SK-N-SH treated with all-trans-retinoic acid at 6 μM for 48 hours (cell line): ENCODE data around the gene INMT.

ENCODE experiments used
- ATAC-seq: fragments of 200-7000 bp; cut with Tn5 transposase; 3 replicates; pipeline ENCODE4 v1.9.1; 2020; ENCODE audit warnings: mild to moderate bottlenecking, moderate library complexity
- ARNTL ChIP-seq: fragments of 450-650 bp; formaldehyde crosslinking; IDR thresholded peaks from 2 replicates; pipeline ENCODE4 v1.5.0; 2020; ENCODE audit warnings: low read depth, mild to moderate bottlenecking, moderate library complexity, borderline replicate concordance
- BACH2 ChIP-seq: fragments of 250-450 bp; sonication (Bioruptor Pico); IDR thresholded peaks from 2 replicates; pipeline ENCODE4 v1.9.0; 2021; ENCODE audit warnings: mild to moderate bottlenecking, borderline replicate concordance
- CSDC2 ChIP-seq: fragments of 250-450 bp; sonication (Bioruptor Pico); IDR thresholded peaks from 2 replicates; pipeline ENCODE4 v1.5.0; 2020; ENCODE audit warnings: mild to moderate bottlenecking, moderate library complexity
- GLIS3 ChIP-seq: fragments of 250-450 bp; sonication (Bioruptor Pico); IDR thresholded peaks from 2 replicates; pipeline ENCODE4 v1.5.0; 2020; ENCODE audit warnings: mild to moderate bottlenecking, moderate library complexity
- ISL1 ChIP-seq: fragments of 250-450 bp; sonication (Bioruptor Pico); IDR thresholded peaks from 2 replicates; pipeline ENCODE4 v2.1.2; 2022; ENCODE audit warnings: mild to moderate bottlenecking, moderate library complexity
- OSR1 ChIP-seq: fragments of 250-450 bp; sonication (Bioruptor Pico); IDR thresholded peaks from 2 replicates; pipeline ENCODE4 v1.8.0; 2022; ENCODE audit warnings: moderate library complexity, mild to moderate bottlenecking, inconsistent platforms
- POU6F1 ChIP-seq: fragments of 250-450 bp; sonication (Bioruptor Pico); IDR thresholded peaks from 2 replicates; pipeline ENCODE4 v1.8.0; 2021; ENCODE audit warnings: low read depth, mild to moderate bottlenecking, moderate library complexity, borderline replicate concordance
- PPARA ChIP-seq: fragments of 250-450 bp; sonication (Bioruptor Pico); IDR thresholded peaks from 2 replicates; pipeline ENCODE4 v1.5.0; 2020; ENCODE audit warnings: mild to moderate bottlenecking, borderline replicate concordance
- RARB ChIP-seq: fragments of 250-450 bp; sonication (Bioruptor Pico); IDR thresholded peaks from 2 replicates; pipeline ENCODE4 v1.8.0; 2021; ENCODE audit warnings: mild to moderate bottlenecking, moderate library complexity
- SNAI2 ChIP-seq: fragments of 250-450 bp; sonication (Bioruptor Pico); IDR thresholded peaks from 2 replicates; pipeline ENCODE4 v1.5.0; 2020; ENCODE audit warnings: mild to moderate bottlenecking, moderate library complexity
- TCF4 ChIP-seq: fragments of 250-450 bp; sonication (Bioruptor Pico); IDR thresholded peaks from 2 replicates; pipeline ENCODE4 v1.8.0; 2021; ENCODE audit warnings: mild to moderate bottlenecking, moderate library complexity, borderline replicate concordance
- ZFP30 ChIP-seq: fragments of 450-650 bp; formaldehyde crosslinking; IDR thresholded peaks from 2 replicates; pipeline ENCODE4 v1.5.0; 2022; ENCODE audit warnings: mild to moderate bottlenecking, moderate library complexity
- ZNF70 ChIP-seq: fragments of 450-650 bp; formaldehyde crosslinking; IDR thresholded peaks from 2 replicates; pipeline ENCODE4 v1.5.0; 2020; ENCODE audit warnings: mild to moderate bottlenecking, moderate library complexity
- ZNF8 ChIP-seq: fragments of 450-650 bp; formaldehyde crosslinking; IDR thresholded peaks from 2 replicates; pipeline ENCODE4 v1.5.0; 2020; ENCODE audit warnings: mild to moderate bottlenecking, moderate library complexity
- TF ChIP-seq, protein P1 (sequence below): fragments of 250-450 bp; sonication (Bioruptor Pico); IDR thresholded peaks from 2 replicates; pipeline ENCODE4 v1.5.1; 2020; ENCODE audit warnings: low read depth, mild to moderate bottlenecking, moderate library complexity
- TF ChIP-seq, protein P2 (sequence below): fragments of 250-450 bp; sonication (Bioruptor Pico); IDR thresholded peaks from 2 replicates; pipeline ENCODE4 v1.5.1; 2021; ENCODE audit warnings: mild to moderate bottlenecking, moderate library complexity
- TF ChIP-seq, protein P3 (sequence below): fragments of 250-450 bp; sonication (Bioruptor Pico); IDR thresholded peaks from 2 replicates; pipeline ENCODE4 v1.5.0; 2020; ENCODE audit warnings: mild to moderate bottlenecking, moderate library complexity

The INMT gene

DNA sequence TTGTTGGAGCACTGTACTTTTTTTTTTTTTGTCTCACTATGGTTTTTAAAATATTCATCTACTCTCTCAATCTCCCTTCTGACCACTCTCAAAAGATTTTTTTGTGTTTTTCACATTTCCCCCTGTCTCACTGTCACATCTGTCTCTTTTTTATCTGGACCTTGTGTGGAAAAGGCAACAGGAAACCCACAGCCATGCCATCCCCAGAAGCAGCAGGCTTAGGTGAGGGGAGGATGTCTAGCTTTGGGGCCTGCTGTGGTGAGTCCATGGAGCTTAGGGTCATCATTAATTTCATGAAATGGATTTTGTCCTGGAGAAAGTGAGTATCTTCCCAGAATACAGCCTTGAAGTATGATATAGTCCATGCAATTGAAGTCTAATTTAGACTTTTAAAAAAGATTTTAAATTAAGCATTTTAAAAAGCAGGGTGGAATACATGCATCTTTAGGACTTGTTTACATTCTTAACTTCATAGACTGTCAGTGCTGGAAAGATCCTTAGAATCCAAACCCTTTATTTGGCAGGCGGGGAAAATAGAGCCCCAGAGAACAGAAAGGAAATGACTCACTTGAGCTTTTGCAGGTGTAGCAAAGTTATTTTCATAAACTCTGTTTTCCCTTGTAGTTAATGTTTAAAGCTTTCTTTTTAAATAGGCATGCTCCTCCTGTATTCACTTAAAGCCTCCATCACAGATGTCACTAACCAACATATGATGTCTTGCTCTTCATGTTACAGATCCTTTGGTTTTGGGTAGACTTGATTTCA lies 44.4 kb downstream of the INMT start (continued):
- TF ChIP-seq, protein P1, sequence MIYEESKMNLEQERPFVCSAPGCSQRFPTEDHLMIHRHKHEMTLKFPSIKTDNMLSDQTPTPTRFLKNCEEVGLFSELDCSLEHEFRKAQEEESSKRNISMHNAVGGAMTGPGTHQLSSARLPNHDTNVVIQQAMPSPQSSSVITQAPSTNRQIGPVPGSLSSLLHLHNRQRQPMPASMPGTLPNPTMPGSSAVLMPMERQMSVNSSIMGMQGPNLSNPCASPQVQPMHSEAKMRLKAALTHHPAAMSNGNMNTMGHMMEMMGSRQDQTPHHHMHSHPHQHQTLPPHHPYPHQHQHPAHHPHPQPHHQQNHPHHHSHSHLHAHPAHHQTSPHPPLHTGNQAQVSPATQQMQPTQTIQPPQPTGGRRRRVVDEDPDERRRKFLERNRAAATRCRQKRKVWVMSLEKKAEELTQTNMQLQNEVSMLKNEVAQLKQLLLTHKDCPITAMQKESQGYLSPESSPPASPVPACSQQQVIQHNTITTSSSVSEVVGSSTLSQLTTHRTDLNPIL (CRISPR knock-in tag), result no peak
- TF ChIP-seq POU6F1 (CRISPR knock-in tag) (no peak), ZNF8 (no peak)

DNA sequence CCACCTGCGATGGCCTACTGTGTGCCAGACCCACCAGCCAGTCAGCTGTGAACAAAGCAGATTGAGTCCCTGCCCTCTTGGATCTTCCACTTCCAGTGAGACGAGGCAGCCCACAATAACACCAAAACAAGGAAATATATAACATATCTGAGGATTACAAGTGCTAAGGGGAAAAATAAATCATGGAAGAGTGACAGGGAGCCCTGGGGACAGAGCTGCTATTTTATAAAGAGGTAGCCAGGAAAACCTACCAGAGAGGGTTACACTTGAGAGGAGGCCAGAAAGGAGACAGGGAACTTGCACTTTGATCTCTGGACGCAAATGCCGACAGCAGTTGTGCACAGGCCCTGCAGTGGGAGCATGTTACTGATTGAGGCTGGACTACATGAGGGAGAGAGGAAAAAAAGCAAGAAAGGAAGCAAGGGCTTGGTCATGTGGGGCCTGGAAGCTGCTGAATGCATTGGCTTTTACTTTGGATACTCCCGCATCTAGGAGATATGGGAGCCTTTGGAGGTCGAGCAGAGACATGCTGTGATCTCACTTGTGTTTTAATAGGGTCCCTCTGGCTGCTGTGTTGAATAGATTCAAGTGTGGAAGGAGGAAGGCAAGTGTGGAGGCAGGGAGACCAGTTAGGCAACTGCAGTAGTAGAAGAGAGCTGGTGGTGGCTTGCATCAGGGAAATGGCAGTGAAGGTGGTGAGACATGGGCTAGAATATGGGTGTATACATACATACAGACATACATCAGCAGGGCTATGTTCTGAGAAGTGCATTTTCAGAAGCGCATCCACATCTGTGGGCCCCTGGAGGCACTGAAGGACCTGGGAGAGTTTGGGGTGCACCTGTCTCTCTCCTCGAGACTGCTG lies 45.5 kb downstream of the INMT start:
- TF ChIP-seq RARB (CRISPR knock-in tag) (no peak), BACH2 (no peak)
- no peak for ATAC-seq

GRCh38 chr7:30799206-30799975 lies 47.5 kb downstream of the INMT start:
- peak; percentile 6; the same call in 2 of the 3 replicates for ATAC-seq
- TF ChIP-seq, protein P2, sequence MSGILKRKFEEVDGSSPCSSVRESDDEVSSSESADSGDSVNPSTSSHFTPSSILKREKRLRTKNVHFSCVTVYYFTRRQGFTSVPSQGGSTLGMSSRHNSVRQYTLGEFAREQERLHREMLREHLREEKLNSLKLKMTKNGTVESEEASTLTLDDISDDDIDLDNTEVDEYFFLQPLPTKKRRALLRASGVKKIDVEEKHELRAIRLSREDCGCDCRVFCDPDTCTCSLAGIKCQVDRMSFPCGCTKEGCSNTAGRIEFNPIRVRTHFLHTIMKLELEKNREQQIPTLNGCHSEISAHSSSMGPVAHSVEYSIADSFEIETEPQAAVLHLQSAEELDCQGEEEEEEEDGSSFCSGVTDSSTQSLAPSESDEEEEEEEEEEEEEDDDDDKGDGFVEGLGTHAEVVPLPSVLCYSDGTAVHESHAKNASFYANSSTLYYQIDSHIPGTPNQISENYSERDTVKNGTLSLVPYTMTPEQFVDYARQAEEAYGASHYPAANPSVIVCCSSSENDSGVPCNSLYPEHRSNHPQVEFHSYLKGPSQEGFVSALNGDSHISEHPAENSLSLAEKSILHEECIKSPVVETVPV (CRISPR knock-in tag), result no peak
- TF ChIP-seq, protein P3, sequence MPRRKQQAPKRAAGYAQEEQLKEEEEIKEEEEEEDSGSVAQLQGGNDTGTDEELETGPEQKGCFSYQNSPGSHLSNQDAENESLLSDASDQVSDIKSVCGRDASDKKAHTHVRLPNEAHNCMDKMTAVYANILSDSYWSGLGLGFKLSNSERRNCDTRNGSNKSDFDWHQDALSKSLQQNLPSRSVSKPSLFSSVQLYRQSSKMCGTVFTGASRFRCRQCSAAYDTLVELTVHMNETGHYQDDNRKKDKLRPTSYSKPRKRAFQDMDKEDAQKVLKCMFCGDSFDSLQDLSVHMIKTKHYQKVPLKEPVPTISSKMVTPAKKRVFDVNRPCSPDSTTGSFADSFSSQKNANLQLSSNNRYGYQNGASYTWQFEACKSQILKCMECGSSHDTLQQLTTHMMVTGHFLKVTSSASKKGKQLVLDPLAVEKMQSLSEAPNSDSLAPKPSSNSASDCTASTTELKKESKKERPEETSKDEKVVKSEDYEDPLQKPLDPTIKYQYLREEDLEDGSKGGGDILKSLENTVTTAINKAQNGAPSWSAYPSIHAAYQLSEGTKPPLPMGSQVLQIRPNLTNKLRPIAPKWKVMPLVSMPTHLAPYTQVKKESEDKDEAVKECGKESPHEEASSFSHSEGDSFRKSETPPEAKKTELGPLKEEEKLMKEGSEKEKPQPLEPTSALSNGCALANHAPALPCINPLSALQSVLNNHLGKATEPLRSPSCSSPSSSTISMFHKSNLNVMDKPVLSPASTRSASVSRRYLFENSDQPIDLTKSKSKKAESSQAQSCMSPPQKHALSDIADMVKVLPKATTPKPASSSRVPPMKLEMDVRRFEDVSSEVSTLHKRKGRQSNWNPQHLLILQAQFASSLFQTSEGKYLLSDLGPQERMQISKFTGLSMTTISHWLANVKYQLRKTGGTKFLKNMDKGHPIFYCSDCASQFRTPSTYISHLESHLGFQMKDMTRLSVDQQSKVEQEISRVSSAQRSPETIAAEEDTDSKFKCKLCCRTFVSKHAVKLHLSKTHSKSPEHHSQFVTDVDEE, result no peak
- no peak for TF ChIP-seq SNAI2 (CRISPR knock-in tag)
- no peak for TF ChIP-seq CSDC2

- TF ChIP-seq ZNF70 (CRISPR knock-in tag) (no peak), CSDC2 (no peak), TCF4 (CRISPR knock-in tag) (no peak), GLIS3 (CRISPR knock-in tag) (no peak), POU6F1 (CRISPR knock-in tag) (no peak), SNAI2 (CRISPR knock-in tag) (no peak), OSR1 (CRISPR knock-in tag) (no peak), ZFP30 (CRISPR knock-in tag) (no peak), ARNTL (CRISPR knock-in tag) (no peak), ISL1 (CRISPR knock-in tag) (no peak), PPARA (CRISPR knock-in tag) (no peak)
- TF ChIP-seq, protein P3, result no peak
- TF ChIP-seq, all 23 proteins: peak for 0
- peak; percentile 3; the same call in 2 of the 3 replicates for ATAC-seq
Observed at GRCh38 chr7:30799976-30800661, 48.2 kb downstream of the INMT start.
